Esophagus muscularis mucosa (tissue), 4 donors: ENCODE data around the gene AGAP1. TPM values are rescaled to one million over a fixed set of nuclear protein-coding genes. Genes with fewer than 3 reads are reported as not detected.
A peak's percentile ranks its signal among the peaks of the same experiment; 100 is the strongest.

ENCODE experiments used
- DNase-seq: peaks from one replicate; pipeline ENCODE4 v3.0.0-alpha.2; 2017; ENCODE audit errors: extremely low spot score
- H3K27ac ChIP-seq, 4 donors: fragments of 200-600 bp; sonication (generic); replicated peaks in 1 of 4; 1 replicate in 3 of 4; 2 replicates in 1 of 4; pipeline ENCODE4 v1.5.1; 2016 to 2019; ENCODE audit warnings: mild to moderate bottlenecking in 1 of 4
- H3K27me3 ChIP-seq, 4 donors: fragments of 200-600 bp; sonication (generic); one replicate each; pipeline versions ENCODE4 v1.5.1 to v1.6.0; 2016 to 2019
- H3K36me3 ChIP-seq, 4 donors: fragments of 200-600 bp; sonication (generic); one replicate each; pipeline ENCODE4 v1.5.1; 2016 to 2019
- H3K4me1 ChIP-seq, 4 donors: fragments of 200-600 bp; sonication (generic); one replicate each; pipeline ENCODE4 v1.5.1; 2016 to 2019
- H3K4me3 ChIP-seq, 4 donors: fragments of 200-600 bp; sonication (generic); 1 replicate in 2 of 4; 2 replicates in 2 of 4; pipeline ENCODE4 v1.5.1; 2016 to 2019; ENCODE audit warnings: mild to moderate bottlenecking in 4 of 4, moderate library complexity in 1 of 4
- H3K9me3 ChIP-seq, 4 donors: fragments of 200-600 bp; sonication (generic); 1 replicate in 3 of 4; 2 replicates in 1 of 4; pipeline ENCODE4 v1.5.1; 2016 to 2019
- EP300 ChIP-seq: sonication (generic); formaldehyde crosslinking; IDR thresholded peaks from one replicate; pipeline ENCODE4 v1.6.1; 2017; ENCODE audit warnings: antibody characterized with exemption
- POLR2A ChIP-seq: fragments of 450-650 bp; IDR thresholded peaks from one replicate; pipeline ENCODE4 v1.6.1; 2017; ENCODE audit warnings: antibody characterized with exemption, moderate library complexity, mild to moderate bottlenecking, low read depth
- POLR2AphosphoS5 ChIP-seq, 2 donors: sonication (generic); formaldehyde crosslinking; IDR thresholded peaks; one replicate each; pipeline ENCODE4 v1.6.1; 2017; ENCODE audit warnings: antibody characterized with exemption in 2 of 2
- WGBS: methylation state at CpG from one replicate; pipeline ENCODE4 v1.1.5; 2018; 5-methylcytosine and 5-hydroxymethylcytosine counted together
- intact Hi-C: fragments of 100-400 bp; cut with DNase I; formaldehyde crosslinking; loops from one replicate; pipeline ENCODE4 v1.15.1; 2023
- total RNA-seq, 4 donors: library from RNA; depleted of rRNA; stranded (reverse); fragments of >200 nt; gene quantifications; one replicate each; pipeline versions ENCODE4 v1.1.0 to v1.2.1, GENCODE V29; 2016
- TF ChIP-seq, protein P1 (sequence below), 3 experiments: fragments of 200-600 bp in 2 of 3; fragments of 450-650 bp in 1 of 3; sonication (generic) in 2 of 3; IDR thresholded peaks; one replicate each; pipeline ENCODE4 v1.5.1; 2017 to 2019; ENCODE audit warnings: antibody characterized with exemption in 3 of 3, mild to moderate bottlenecking in 2 of 3, moderate library complexity in 1 of 3

AGAP1 gene
- total RNA-seq, 4 donors from 2014 or later, result 37.9 to 62.4 (median 47.2) TPM

DNA sequence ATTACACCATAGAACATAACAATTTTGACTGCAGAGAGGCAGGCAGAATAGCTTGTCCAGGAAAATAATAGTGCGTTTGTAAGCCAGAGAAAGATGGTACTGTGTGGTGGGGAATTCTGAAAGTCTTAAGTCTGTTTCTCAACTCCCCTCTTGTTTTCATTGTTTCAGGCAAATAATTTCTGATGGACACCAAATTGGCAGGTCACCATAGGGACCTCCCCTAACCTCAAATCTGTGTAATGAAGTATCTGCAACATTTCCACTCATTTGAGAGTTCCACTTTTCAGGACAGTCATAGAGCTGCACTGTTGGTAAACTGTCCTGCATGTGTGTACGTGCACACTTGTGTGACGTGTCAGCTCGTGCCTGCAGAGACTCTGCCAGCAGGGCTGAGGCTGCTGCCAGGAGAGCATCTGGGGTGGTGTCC, 195.6 kb downstream of the AGAP1 start:
- Histone ChIP-seq H3K27me3 (no peaks in the 10 kb centered on the region), H3K27ac (no peak overlapping the region), H3K36me3 (no peaks in the 10 kb centered on the region), H3K4me3 (no peak overlapping the region), H3K4me1 (peaks cover 33 to 59% (median 48%) of the 10 kb centered on the region in 4 donors), H3K9me3 (no peaks in the 10 kb centered on the region)
- TF ChIP-seq POLR2A, result no peak
- peak in 1 of 2 donors; percentile 13 for TF ChIP-seq POLR2AphosphoS5 (IDR thresholded peaks at IDR 0.05)
- intact Hi-C loops, result no loop called here
- DNase-seq, result no peak
- 61% methylated on average over 4 of the region's 4 CpGs for WGBS

DNA sequence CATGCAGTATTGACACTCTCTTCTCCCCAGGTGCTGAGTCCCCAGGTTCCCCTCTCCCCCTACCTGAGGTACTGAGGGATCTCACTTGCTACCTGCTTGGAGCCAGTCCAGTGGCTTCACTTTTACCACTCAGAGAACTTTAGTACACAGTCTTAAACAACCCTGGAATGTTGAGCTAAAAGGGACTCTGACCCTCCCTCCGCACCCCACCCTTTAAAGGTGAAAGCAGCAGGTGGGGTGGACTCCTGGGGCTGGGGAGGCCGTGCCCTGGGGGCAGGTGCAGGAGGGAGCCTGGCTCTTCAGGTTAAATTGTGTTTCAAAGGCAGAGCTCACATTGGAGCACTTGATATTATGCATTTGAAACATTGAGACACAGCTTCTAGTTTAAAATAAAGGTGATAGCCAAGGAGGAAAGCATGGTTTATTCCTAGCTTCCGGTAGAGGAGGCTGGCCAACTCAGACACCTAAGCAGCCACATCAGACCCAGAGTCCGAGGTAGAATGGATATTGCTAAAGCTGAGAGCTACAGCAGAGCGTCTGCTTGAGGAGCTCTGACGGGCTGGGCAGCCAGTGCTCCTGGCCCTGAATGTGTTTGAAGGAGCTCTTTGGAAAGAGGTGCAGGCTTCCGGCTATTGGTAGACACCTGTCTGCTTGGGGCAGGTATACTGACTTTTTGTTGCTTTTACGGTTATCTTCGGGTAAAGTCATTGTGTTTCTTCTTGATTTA, 196.4 kb downstream of the AGAP1 start:
- no peak overlapping the region for H3K27ac ChIP-seq
- H3K4me3 ChIP-seq, result no peak overlapping the region
- 72% methylated on average over 9 of the region's 9 CpGs for WGBS
- H3K27me3 ChIP-seq, result no peaks in the 10 kb centered on the region
- no peaks in the 10 kb centered on the region for H3K36me3 ChIP-seq
- intact Hi-C loops, result no loop called here
- H3K4me1 ChIP-seq, result peaks cover 26 to 60% (median 42%) of the 10 kb centered on the region in 4 donors
- TF ChIP-seq EP300 (no peak), POLR2AphosphoS5 (IDR thresholded peaks at IDR 0.05) (no peak), POLR2A (no peak)
- TF ChIP-seq, protein P1, sequence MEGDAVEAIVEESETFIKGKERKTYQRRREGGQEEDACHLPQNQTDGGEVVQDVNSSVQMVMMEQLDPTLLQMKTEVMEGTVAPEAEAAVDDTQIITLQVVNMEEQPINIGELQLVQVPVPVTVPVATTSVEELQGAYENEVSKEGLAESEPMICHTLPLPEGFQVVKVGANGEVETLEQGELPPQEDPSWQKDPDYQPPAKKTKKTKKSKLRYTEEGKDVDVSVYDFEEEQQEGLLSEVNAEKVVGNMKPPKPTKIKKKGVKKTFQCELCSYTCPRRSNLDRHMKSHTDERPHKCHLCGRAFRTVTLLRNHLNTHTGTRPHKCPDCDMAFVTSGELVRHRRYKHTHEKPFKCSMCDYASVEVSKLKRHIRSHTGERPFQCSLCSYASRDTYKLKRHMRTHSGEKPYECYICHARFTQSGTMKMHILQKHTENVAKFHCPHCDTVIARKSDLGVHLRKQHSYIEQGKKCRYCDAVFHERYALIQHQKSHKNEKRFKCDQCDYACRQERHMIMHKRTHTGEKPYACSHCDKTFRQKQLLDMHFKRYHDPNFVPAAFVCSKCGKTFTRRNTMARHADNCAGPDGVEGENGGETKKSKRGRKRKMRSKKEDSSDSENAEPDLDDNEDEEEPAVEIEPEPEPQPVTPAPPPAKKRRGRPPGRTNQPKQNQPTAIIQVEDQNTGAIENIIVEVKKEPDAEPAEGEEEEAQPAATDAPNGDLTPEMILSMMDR (IDR thresholded peaks at IDR 0.05), result no peak
- no peaks in the 10 kb centered on the region for H3K9me3 ChIP-seq
- no peak for DNase-seq

- H3K27ac ChIP-seq, result no peak overlapping the region
These were observed 197.1 kb downstream of the AGAP1 start for GRCh38 chr2:235690809-235691450.

DNA sequence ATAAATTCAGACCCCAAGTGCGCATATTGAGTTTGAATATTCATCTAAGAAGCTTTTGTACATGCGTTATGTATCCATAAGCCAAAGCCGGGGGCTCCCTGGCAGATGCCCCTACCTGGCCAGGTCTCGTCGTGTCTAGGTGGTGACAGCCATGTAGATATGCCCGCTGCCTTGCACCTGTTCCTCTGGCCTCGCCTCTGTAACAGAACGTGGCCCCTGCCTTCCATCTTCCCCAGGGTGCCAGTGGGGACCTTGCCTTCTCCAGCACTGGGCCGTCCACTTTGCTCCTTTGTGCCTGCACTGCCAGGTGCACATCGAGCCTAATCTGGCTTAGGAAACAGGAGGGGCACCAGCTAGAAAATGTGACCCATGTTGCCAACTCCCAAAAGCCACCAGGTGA, 198.2 kb downstream of the AGAP1 start:
- H3K27me3 ChIP-seq, result no peaks in the 10 kb centered on the region
- H3K36me3 ChIP-seq, result no peaks in the 10 kb centered on the region
- H3K4me1 ChIP-seq, result peaks cover 20 to 76% (median 45%) of the 10 kb centered on the region in 4 donors
- no peak overlapping the region for H3K4me3 ChIP-seq
- no peak for TF ChIP-seq POLR2A
- no peak for TF ChIP-seq EP300
- no peak for TF ChIP-seq POLR2AphosphoS5 (IDR thresholded peaks at IDR 0.05)
- TF ChIP-seq, protein P1 (IDR thresholded peaks at IDR 0.05), result no peak
- H3K27ac ChIP-seq, result no peak overlapping the region
- WGBS, result 93% methylated on average over 3 of the region's 10 CpGs
- DNase-seq, result no peak
- no peaks in the 10 kb centered on the region for H3K9me3 ChIP-seq
- intact Hi-C loops, result no loop called here

More at GRCh38 chr2:235690809-235691450, 197.1 kb downstream of the AGAP1 start:
- no peak for DNase-seq
- 70% methylated on average over 10 of the region's 14 CpGs for WGBS
- H3K4me3 ChIP-seq, result no peak overlapping the region
- intact Hi-C loops, result no loop called here
- no peaks in the 10 kb centered on the region for H3K36me3 ChIP-seq
- no peaks in the 10 kb centered on the region for H3K9me3 ChIP-seq
- H3K4me1 ChIP-seq, result peaks cover 20 to 65% (median 43%) of the 10 kb centered on the region in 4 donors
- H3K27me3 ChIP-seq, result no peaks in the 10 kb centered on the region
- no peak for TF ChIP-seq POLR2A
- no peak for TF ChIP-seq EP300

DNA sequence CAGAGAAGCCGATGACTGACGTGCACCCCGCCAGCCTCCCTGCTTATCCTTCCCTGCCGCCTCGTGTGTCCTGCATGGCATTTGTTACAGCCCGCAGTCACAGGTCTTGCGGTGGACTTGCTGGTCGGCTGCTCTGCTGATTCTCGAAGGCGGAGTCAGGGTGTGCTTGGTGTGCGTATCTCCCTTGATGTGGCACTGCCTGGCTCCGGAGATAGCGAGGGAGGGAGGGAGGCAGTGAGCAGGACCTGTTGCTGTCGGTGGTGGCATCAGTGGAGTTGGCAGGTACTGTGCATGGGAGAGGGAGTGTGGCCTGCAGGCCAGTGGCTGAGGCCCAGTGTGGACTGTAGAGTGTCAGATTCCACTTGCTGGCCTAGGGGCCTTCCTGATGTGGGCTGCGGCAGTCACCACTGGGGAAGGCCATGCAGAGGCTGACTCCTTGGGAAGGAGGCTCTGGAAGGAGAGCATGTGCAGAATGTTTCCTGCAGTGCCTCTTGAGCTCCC, 198.9 kb downstream of the AGAP1 start:
- Histone ChIP-seq H3K36me3 (no peaks in the 10 kb centered on the region), H3K27ac (no peak overlapping the region), H3K9me3 (no peaks in the 10 kb centered on the region), H3K27me3 (no peaks in the 10 kb centered on the region), H3K4me1 (peaks cover 20 to 83% (median 51%) of the 10 kb centered on the region in 4 donors), H3K4me3 (no peak overlapping the region)
- TF ChIP-seq POLR2A (no peak), POLR2AphosphoS5 (IDR thresholded peaks at IDR 0.05) (no peak), EP300 (no peak)
- TF ChIP-seq, protein P1 (IDR thresholded peaks at IDR 0.05), result no peak
- WGBS, result 95% methylated on average over 15 of the region's 15 CpGs
- intact Hi-C loops, result no loop called here
- no peak for DNase-seq
